GM10248 (cell line): ENCODE measurements around the gene PTGES.
"Not testable (repeated sequence)": the region's sequence is repeated elsewhere in the genome, so short reads cannot be mapped to it uniquely, and the experiment has no call there.

Experiments
- CTCF ChIA-PET: fragments of 300-600 bp; sonication (Branson Sonifier 250); formaldehyde crosslinking; extraction: SDS; loops from one replicate; lab custom pipeline; 2021; ENCODE audit warnings: antibody characterized with exemption; lab: Yijun Ruan, JAX
- POLR2A ChIA-PET: fragments of 350-650 bp; sonication (Branson Sonifier 250); formaldehyde crosslinking; extraction: SDS; loops from one replicate; lab custom pipeline; 2020; ENCODE audit warnings: antibody characterized with exemption; lab: Yijun Ruan, JAX
- DNase-seq: peaks from one replicate; pipeline ENCODE4 v3.0.0; 2012; ENCODE audit errors: extremely low spot score
- CTCF ChIP-seq: IDR thresholded peaks from 2 replicates; pipeline ENCODE4 v1.5.1; 2012; ENCODE audit warnings: mild to moderate bottlenecking, low read depth; ENCODE audit errors: extremely low read depth, missing control alignments, control extremely low read depth

The PTGES gene

GRCh38 chr9:129773262-129774048 lies 20.6 kb upstream of the PTGES start:
- DNase-seq: no peak
- no peak for TF ChIP-seq CTCF
- ChIA-PET POLR2A (no interaction called here), CTCF (interaction anchor here (1.0 to 4.2 kb wide), 4 partner anchors 9 to 46 kb away, joined by 3 to 27 read pairs (median 9); no protein-coding TSS in a partner anchor)

GRCh38 chr9:129770741-129771140 lies 17.9 kb upstream of the PTGES start:
- ChIA-PET POLR2A (interaction anchor here (0.7 kb wide), 1 partner anchor 40 kb away, joined by 3 read pairs; no protein-coding TSS in a partner anchor), CTCF (interaction anchor here (4.2 kb wide), 1 partner anchor 12 kb away, joined by 27 read pairs; no protein-coding TSS in a partner anchor)
- no peak for DNase-seq
- no peak for TF ChIP-seq CTCF

- ChIA-PET POLR2A (no interaction called here), CTCF (no interaction called here)
- DNase-seq: no peak
- no peak for TF ChIP-seq CTCF
Measured at GRCh38 chr9:129769669-129770068, 16.8 kb upstream of the PTGES start.

GRCh38 chr9:129768486-129768885 lies 15.6 kb upstream of the PTGES start:
- TF ChIP-seq CTCF: no peak
- ChIA-PET CTCF (no interaction called here), POLR2A (no interaction called here)
- DNase-seq: no peak

GRCh38 chr9:129765764-129766317 lies 13.0 kb upstream of the PTGES start:
- CTCF ChIA-PET: no interaction called here
- POLR2A ChIA-PET: no interaction called here
- no peak for DNase-seq
- no peak for TF ChIP-seq CTCF

- no peak for TF ChIP-seq CTCF
- POLR2A ChIA-PET: no interaction called here
Measured at GRCh38 chr9:129762985-129763926, 10.4 kb upstream of the PTGES start.

GRCh38 chr9:129762370-129762984 lies 9.6 kb upstream of the PTGES start:
- CTCF ChIA-PET: interaction anchor here (2.1 kb wide), 1 partner anchor 25 kb away, joined by 7 read pairs; no protein-coding TSS in a partner anchor
- DNase-seq, POLR2A ChIA-PET: not testable (repeated sequence)

More at GRCh38 chr9:129762985-129763926, 10.4 kb upstream of the PTGES start:
- DNase-seq: no peak
- CTCF ChIA-PET: interaction anchor here (1.7 kb wide), 2 partner anchors 21 to 26 kb away, joined by 6 to 9 read pairs; no protein-coding TSS in a partner anchor
